Ureter (tissue), 1 donor: ENCODE results near the gene TBC1D1. TPM values are rescaled to one million over a fixed set of nuclear protein-coding genes. Genes with fewer than 3 reads are reported as not detected.

Experiments
- DNase-seq: peaks from one replicate; pipeline ENCODE4 v3.0.0-alpha.2; 2020; ENCODE audit warnings: low spot score
- total RNA-seq: library from RNA; stranded (reverse); gene quantifications from one replicate; pipeline ENCODE4 v1.2.4, GENCODE V29; 2023
- donor health status: DM: yes; HTN: yes; CAD: no.

The TBC1D1 gene
- total RNA-seq, 1 donor from 2014 or later = 191 TPM

GRCh38 chr4:38149472-38149996 is 258.6 kb downstream of the TBC1D1 start:
- no peak for DNase-seq

DNA sequence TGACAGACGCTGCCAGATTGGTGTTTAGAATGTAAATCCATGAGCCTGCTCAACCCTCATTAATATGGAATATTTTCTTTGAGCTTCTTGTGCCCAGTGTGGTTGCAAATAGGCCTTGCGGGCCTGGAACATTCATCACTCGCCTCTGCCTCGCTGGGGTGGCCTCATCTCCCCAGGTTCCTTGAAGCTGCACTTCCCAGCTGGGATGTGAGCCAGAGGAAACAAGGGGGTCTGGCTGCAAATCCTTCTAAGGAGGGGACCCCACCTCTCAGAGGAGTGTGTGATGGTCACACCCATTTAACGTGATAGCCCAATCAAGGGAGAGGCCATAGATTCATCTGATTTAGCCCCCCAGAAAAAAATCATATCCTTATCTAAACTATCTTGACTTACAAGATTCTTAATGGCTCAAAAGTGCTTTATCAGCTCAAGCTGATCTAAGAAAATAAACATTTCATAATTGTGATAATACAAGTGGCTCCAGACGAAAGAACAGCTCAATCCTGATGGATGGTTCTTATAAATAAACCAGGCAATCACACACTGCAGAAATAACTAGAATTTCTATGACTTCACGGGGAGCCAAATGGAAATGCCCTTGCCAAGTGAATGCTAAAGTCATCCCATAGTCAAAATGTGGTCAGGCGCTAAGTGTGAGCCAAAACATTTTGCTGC is 259.2 kb downstream of the TBC1D1 start:
- no peak for DNase-seq

DNA sequence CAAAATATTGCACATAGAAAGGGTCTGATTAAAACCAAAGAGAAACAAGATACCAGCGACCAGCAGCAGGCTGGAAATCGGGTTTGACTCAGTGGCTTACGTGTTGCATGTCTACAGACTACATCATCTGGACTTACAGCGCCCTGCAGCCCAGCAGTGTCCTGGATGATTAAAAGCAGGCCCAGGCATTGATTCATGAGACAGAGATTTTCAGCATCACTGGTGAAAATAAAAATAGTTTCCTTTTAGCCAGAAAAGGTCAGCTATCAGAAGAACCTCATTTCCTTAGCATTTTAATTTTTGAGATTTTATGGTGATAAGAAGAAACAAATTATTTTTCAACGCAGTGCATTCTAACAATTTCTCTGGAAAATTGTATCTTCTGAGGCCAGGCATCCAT is 259.9 kb downstream of the TBC1D1 start:
- no peak for DNase-seq

- DNase-seq = no peak
Measured at GRCh38 chr4:38151873-38152272, 261.0 kb downstream of the TBC1D1 start.

DNA sequence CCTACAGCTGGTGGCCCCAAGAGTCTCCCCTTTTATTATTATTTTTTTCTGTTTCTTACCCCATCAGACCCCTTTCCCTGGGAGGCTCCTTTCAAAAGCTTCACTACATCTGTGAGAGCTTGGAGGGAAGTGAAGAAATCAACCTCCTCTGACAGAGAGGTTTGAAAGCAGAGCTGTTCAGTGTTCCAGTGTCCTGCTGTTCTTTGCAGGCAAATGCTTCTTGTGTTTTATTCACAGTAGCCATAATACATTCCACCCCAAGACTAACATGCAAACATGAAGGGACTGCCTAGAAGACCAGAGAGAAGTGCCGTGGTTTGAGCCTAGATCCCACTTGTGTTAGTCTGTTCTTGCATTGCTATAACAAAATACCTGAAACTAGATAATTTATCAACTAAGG is 261.4 kb downstream of the TBC1D1 start:
- DNase-seq = no peak

DNA sequence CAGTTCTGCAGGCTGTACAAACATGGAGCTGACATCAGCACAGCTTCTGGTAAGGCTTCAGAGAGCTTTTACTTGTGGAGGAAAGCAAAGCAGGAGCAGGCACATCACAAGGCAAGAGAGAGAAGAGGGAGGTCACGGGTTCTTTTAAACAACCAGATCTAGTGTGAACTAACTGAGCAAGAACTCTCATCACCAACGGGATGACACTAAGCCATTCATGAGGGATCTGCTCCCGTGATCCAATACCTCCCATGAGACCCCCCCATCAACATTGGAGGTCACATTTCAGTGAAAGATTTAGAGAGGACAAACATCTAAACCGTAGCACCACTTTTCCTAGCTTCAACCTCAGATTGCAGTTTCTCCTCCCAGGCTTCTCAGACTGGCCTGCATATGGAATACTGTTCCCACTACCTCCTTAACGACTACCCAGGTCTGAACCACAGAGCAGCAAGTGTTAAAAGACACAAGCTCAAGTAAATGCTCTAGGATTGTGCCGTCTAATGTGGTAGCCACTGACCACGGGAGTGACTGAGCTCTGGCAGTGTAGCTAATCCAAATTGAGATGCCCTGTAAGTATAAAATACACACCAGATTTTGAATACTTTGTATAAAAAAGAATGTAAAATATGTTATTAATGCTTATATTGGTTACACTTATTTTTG is 262.0 kb downstream of the TBC1D1 start:
- no peak for DNase-seq

DNA sequence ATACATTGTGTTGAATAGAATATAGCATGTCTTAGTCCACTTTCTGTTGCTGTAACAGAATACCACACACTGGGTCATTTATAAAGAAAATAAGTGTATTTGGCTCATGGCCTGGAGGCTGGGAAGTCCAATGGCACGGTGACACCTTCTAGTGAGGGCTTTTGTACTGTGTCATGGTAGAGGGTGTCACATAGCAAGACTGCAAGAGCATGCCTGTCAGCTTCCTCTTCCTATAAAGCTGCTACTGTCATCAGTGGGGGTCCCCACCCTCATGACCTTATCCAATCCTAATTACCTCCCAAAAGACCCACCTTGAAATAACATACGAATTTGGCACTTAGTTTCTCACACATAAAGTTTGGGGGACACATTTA is 262.5 kb downstream of the TBC1D1 start:
- DNase-seq = no peak

DNA sequence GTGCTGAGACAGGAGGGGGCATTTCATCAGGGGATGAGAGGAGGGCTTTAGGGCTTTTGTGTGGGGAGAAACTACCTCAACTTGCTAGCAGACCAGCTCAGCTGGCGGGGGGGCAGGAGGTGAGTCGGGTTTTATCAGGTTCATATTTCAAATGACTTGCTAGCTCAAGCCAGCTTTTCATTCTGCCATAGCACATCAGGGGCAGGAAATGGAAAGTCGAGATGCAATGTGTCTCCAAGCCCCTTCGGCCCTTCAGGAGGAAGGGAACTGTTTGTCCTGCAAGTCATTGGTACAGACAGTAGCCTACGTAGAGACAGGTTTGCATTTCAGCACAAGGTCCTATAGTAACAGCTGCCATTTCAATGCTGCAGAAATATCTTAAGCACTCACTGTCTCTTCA is 263.4 kb downstream of the TBC1D1 start:
- DNase-seq = no peak

GRCh38 chr4:38154681-38155588 is 264.1 kb downstream of the TBC1D1 start:
- DNase-seq = no peak

DNA sequence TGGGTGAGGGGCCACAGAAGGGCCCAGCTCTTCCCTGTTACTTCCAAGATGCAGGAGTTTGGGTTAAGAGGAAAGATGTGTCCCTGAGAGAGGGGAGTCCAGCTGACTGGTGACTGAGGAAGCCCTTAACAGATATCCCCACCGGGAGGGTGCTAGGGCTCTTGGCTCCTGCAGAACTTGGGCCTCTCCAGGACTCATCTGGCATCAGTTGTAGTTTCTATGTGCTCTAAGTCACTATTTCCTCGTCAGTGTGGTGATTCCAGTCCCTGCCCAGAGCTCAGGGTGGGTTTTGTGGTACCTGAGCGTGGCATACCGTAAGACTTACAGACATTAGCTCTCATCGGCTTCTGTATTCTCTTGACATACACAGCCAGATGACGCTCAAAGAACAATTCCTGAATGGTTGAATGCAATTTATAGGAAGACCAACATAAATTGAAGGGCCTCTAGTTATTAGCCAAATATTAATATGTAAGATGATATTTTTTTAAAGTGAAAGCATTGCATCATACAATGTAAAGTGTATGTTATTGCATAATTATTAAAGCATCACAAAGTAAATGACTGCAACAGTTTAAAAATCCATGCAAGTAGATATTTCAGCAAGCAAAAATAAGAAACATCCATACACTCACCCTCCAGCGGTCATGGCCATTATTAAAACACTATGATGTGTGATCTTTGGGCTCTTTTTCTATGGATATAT is 264.9 kb downstream of the TBC1D1 start:
- DNase-seq = no peak

DNA sequence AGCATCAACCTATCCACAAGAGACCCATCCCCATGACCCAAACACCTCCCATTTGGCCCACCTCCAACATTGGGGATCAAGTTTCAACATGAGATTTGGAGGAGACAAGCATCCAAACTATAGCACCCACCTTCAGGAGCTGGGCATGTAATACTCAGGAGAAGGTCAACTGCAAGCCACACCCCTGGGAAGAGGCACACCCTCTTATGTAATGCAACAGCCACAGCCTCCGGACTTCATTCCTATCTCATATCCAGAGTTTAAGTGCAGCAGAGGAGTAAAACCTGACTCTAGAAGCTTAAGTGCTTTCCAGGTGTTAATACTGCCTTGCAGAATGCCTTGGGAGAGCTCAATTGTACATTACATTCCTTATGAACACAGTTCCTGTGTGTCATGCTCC is 266.7 kb downstream of the TBC1D1 start:
- no peak for DNase-seq

DNA sequence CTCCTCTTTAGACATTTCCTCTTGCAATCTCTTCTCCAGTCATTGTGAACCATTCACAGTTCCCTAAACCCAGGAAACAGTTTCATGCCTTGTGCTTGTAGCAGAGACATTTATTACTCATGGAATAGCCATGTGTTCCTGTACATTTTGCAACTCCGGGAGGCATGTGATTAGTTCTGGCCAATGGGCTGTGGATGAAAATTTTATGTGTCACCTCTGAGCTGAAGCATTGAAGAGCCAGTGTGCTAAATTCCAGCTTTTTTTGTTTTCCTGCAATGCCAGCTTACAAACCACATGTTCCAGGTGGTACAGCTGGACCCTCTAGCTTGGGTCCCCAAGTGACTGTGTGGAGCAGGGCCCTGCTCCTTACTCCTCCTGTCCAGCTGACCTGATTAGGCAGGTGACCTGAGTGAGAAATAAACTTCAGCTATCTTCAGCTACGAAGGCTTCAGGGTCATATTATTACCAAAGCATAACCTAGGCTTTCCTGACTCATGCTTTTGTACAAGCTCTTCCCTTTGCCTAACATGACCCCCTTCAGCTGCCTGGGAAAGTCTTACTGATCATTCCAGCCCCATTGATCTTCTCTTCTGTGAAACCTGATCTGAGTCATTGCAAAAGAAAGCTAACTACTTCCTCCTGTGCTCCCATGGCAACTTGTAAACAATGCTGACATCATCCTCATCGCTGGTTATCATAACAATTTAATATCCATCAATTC is 269.8 kb downstream of the TBC1D1 start:
- peak; percentile 70 for DNase-seq

GRCh38 chr4:38161208-38162113 is 270.6 kb downstream of the TBC1D1 start:
- no peak for DNase-seq

GRCh38 chr4:38162240-38162784 is 271.4 kb downstream of the TBC1D1 start:
- DNase-seq = no peak

DNA sequence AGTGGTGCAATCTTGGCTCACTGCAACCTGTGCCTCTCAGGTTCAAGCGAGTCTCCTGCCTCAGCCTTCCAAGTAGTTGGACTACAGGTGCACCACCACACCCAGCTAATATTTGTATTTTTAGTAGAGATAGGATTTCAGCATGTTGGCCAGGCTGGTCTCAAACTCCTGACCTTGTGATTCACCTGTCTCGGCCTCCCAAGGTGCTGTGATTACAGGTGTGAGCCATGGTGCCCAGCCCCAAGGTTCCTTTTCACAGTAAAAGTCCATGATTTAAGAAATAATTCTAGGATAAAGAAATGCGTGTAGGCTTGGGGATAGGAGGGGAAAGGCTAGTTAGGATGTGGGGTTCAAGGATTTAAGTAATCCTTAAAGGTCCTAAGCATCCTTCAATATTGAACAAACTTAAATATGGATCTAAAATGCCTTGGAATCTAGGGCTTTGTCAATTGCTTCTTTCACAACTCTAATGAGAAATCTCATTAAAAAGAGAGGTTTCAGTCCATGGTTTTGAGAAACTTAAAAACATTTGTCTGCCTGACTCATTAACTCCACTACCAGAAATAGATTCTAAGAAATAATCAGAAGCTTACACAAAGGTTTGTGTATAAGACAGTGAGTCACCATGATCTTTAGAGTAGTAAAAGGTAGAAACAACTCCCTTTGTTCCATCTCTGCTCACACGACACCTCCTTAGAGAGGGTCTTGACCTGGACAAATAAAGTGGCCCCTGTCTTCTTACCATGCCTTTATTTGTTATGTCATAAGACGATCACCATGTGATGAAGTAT is 272.5 kb downstream of the TBC1D1 start:
- DNase-seq = no peak

DNA sequence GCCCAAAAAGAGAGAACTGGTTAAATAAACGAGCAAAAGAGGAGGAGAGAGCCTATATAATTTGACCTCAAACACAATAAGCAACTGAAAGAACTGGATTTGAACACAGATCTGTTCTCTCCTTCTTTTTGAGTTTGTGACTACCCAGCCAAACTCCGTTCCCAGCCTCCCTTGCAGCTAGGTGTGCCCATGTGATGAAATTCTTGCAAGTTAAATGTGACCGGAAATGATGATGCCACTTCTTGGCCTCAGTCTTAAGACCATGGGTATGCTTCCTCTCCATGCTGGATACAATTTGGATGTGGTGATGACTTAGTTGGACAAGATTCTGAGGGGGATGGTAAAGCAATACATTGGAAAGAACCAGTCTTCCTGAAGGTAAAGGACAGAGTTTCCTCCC is 273.5 kb downstream of the TBC1D1 start:
- no peak for DNase-seq

DNA sequence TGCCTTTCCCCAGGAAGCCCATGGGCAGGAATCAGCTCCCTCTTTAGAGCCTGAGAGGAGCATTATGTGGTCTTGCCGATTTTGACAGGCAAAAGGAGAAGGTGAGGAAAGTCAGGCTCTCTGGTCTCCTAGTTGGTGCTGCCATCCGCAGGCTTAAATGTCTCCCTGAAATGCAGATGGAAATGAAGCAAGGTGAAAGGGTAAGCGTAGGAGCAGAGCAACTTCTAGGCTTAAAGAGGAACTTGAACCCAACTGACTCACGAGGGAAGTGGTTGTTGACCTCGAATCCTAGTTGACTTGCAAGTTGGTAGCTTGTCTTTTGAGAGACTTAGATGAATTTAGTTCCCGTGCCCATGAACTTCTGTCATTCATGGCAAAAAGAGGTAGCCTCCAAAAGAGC is 275.2 kb downstream of the TBC1D1 start:
- no peak for DNase-seq

DNA sequence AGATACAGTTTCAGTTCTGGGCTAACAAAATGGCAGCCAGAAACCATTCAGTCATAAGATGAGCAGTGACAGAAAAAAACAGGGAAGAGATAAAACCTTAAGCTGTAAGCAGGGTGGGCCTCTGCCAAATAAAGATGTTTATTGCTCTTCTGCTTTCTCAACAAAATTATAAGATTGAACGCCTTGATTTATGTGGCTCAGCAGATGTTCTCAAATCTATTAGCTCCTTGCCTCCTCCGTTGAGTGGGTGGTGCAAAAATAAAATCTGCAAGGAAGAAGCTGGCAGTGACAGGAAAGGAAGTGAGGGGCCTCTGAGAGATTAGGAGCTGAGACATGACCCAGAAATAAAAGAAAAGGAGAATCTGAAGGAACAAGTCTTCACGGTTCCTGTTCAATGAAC is 275.9 kb downstream of the TBC1D1 start:
- no peak for DNase-seq

DNA sequence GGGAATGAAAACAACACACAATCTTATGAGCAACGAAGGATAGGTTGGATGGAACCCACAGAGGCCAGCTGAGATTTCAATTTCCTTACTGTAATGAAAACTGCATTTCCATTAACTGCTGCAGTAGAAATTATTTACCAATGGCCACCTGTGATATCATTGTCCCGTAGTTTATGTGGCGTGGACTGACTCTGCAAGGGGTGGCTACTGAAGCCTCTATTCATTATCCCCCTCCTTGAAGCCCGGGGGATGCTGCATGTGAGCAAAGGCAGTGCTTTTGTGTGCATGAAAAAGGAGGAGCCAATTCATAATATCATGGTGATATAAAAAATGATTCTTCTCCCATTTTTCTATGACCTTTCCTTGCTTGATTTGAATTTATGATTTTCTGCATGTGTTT is 277.1 kb downstream of the TBC1D1 start:
- DNase-seq = no peak
